ENCODE measurements around the gene TMPRSS11A.
A peak's percentile ranks its signal among the peaks of the same experiment; 100 is the strongest.

Gene TMPRSS11A, protein sequence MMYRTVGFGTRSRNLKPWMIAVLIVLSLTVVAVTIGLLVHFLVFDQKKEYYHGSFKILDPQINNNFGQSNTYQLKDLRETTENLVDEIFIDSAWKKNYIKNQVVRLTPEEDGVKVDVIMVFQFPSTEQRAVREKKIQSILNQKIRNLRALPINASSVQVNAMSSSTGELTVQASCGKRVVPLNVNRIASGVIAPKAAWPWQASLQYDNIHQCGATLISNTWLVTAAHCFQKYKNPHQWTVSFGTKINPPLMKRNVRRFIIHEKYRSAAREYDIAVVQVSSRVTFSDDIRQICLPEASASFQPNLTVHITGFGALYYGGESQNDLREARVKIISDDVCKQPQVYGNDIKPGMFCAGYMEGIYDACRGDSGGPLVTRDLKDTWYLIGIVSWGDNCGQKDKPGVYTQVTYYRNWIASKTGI

DNA sequence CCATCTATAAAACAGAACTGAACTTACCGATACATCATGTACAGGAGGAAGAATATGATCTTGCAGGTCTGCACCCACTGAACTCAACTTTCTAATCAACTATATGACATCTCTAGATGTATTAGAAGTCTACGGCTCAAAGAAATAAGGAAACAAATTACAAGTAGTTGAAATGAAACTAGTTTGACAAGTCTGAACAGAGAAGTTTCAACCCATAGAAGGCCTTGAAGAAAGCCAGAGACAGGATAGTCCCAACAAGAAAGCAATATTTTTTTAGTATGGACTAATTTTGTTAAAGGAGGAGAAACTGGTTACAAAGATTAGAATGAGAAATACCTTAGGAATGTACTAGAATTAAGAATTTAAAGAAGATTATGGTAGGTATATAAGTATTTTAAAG, at the start of gene TMPRSS11A:
Gene TMPRSS11A (minus strand): TSS at position 138 of the 400 bp plus-strand sequence. CDS start 100 bp downstream, at position 38.
- no peak for DNase-seq

GRCh38 chr4:68011684-68012083, 48.4 kb upstream of the TMPRSS11A start:
- no peak for DNase-seq

DNA sequence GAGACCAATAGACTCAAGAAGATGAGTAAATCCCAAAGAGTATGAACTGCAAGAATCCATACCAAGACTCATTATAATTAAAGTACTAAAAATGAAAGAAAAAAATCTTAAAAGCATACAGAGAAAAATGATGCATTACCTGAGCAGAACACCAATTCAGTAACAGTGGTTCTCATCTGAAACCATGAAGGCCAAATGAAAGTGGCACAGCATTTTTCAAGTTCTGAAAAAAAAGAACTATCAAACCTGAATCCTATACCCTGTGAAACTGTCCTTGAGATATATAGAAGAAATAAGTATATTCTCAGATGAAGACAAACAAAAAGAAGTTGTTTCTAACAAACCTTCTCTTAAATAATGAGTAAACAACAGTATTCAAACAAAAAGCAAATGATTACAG, 39.6 kb upstream of the TMPRSS11A start:
- no peak for DNase-seq

DNA sequence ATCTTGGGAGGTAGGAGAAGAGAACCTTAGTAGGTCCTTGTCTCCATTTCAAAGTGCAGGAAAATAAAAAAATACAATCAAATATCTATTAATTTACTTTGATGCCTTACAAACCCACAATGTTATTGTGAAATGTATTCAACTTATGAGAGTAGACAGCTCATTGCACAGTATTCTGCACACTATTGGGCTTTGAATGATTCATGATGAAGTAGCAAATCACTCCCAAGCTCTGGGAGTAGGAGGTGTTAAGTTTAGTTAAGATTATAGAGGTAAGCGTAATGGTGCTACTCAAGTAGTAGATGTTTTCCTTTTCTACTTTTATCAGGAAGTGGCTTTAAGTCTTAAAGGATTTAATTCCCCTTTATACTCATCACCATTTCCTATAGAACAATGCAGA, 32.8 kb upstream of the TMPRSS11A start:
- DNase-seq: no peak

DNA sequence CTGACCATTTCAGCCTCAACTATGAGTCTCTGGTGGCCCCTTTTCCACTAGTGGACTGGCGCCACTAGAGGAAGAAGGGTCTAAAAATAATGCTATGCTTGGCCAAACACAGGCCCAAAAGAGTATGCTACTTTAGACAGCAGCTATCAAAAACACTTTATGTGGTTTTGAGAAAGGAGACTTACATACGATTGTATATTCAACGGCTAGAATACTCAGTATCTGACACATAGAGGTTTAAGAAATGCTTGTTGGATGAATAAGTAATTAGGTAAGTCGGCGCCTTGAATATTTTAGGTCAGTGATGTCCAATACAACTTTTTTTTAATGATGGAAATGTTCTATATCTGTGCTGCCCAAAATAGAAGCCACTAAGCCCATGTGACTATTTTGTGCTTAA, 25.7 kb upstream of the TMPRSS11A start:
- no peak for DNase-seq

- DNase-seq: no peak
Measured at GRCh38 chr4:67983333-67983732, 20.0 kb upstream of the TMPRSS11A start.

GRCh38 chr4:67980512-67980911, 17.2 kb upstream of the TMPRSS11A start:
- no peak for DNase-seq

- no peak for DNase-seq
Measured at GRCh38 chr4:67973608-67974007, 10.3 kb upstream of the TMPRSS11A start.

- DNase-seq: no peak
Measured at GRCh38 chr4:67954890-67955289, 8.4 kb downstream of the TMPRSS11A start.

DNA sequence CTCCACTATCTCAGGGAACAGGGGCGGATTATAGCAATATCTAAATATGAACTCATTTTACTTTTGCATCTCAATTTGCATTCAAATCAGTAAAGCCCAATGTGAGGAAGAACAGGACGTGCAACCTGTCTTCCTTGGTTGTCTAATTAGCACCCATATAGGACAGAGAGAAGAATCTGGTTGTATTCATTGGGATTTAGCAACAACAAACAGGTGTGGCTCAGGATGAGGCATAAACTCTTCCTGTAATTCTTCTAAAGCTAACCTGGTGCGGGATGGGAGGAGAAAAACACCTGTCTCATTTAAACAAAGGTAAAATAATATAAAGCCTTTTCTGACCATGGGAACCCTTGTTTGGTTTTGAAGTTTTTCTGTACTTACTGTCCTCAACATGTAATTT, 22.2 kb downstream of the TMPRSS11A start:
- DNase-seq: no peak

DNA sequence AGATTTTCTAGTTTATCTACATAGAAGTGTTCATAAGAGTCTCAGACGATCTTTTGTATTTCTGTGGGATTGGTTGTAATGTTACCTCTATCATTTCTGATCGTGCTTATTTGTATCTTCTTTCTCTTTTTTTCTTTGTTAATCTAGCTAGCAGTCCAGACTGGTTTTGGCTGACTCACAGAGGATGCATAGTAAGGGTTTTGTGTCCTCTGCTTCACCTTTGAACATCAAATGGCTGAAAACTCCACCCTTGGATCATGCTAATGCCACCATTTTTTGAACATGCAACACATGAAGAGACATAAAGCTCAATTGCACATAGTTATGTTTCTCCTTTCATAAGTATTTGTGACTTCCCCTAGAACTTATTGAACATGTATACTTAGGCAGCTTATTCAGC, 22.8 kb downstream of the TMPRSS11A start:
- DNase-seq: no peak

DNA sequence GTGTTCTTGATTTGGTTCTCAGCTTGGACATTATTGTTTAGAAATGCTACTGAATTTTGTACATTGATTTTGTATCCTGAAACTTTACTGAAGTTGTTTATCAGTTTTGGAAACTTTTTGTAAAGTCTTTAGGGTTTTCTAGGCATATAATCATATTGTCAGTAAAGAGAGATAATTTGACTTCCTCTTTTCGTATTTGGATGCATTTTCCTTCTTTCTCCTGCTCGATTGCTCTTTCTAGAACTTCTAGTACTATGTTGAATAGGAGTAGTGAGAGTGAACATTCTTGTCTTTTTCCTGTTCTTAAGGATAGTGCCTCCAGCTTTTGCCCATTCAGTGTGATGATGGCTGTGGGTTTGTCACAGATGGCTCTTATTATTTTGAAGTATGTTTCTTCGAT, 24.1 kb downstream of the TMPRSS11A start:
- no peak for DNase-seq

GRCh38 chr4:67935888-67936287, 27.4 kb downstream of the TMPRSS11A start:
- no peak for DNase-seq

- peak; percentile 77 for DNase-seq
Measured at GRCh38 chr4:67934628-67935027, 28.7 kb downstream of the TMPRSS11A start.

- no peak for DNase-seq
Measured at GRCh38 chr4:67933755-67934154, 29.5 kb downstream of the TMPRSS11A start.

GRCh38 chr4:67933038-67933437, 30.3 kb downstream of the TMPRSS11A start:
- DNase-seq: no peak

DNA sequence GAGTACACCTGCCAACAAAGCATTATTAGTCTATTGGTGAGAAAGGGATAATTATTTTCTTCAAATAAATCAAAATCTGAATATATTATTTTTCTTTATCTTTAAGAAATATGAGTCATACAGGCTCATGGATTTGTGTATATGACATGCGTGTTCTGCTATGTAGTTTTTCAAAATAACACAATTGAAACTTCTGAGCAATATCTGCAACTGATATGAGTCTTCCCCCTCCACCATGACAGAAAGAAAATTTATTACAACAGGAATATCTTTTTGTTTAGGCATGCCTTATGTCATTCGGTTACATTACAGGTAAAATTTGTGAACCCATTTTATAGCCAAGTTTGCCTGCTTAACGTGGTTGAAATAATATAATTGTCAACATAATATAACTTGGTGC, 32.0 kb downstream of the TMPRSS11A start:
- DNase-seq: no peak

- no peak for DNase-seq
Measured at GRCh38 chr4:67929426-67929825, 33.9 kb downstream of the TMPRSS11A start.

GRCh38 chr4:67928546-67928945, 34.7 kb downstream of the TMPRSS11A start:
- no peak for DNase-seq

GRCh38 chr4:67927251-67927650, 36.0 kb downstream of the TMPRSS11A start:
- no peak for DNase-seq

- no peak for DNase-seq
Measured at GRCh38 chr4:67926485-67926884, 36.8 kb downstream of the TMPRSS11A start.

DNA sequence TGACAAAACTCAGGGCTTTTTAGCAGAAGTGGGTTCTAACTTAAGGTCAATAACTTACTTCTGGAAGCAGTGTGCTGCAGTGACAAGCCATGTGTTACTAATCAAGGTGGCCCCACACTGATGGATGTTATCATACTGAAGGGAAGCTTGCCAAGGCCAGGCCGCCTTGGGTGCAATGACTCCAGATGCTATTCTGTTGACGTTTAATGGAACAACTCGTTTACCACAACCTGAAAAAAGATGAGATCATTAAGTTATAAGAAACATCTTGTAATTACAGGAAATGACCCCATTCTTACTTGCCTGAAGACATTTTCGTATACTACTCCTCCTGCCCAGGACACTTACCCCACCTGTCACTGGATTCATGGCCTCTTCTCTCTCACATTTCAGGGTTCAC, 40.6 kb downstream of the TMPRSS11A start:
- DNase-seq: no peak

DNA sequence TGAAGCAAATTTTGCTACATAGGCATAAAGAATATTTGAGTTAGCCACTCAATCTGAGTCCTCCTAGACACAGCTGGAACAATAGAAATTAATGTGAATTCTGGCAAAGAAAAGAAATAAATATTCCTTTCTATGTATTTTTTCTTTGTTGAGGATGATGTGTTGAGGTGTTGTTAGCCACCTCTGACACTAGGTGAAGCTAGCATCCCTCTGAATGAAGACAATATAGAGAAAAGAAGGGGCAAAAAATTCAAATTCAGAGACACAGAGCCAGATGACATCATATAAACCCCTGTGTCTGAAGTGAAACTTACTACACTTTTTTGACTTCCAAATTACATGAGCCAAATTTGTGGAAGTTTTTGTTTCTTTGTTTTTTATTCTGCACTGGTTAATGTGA, 44.9 kb downstream of the TMPRSS11A start:
- DNase-seq: peak; percentile 21

- DNase-seq: no peak
Measured at GRCh38 chr4:67915400-67915966, 47.8 kb downstream of the TMPRSS11A start.

- DNase-seq: no peak
Measured at GRCh38 chr4:67912080-67912479, 51.2 kb downstream of the TMPRSS11A start.

Data from NCI-H1092 (cell line).